GM12878 (cell line): ENCODE results near the gene LMF2.

Source experiments
- ATF7 ChIP-seq: fragments of 450-650 bp; IDR thresholded peaks from 2 replicates; pipeline ENCODE4 v1.6.1; 2016; ENCODE audit warnings: low read depth, mild to moderate bottlenecking
- BHLHE40 ChIP-seq, 2 experiments: fragments of 450-650 bp in 1 of 2; IDR thresholded peaks; 2 replicates each; pipeline ENCODE4 v1.6.1; 2011 to 2017; ENCODE audit warnings: low read depth in 2 of 2, borderline replicate concordance in 1 of 2, improper control_type of control experiment in 1 of 2, low read length in 1 of 2, mild to moderate bottlenecking in 1 of 2
- EZH2 ChIP-seq: IDR thresholded peaks from 2 replicates; pipeline ENCODE4 v1.6.1; 2012; ENCODE audit warnings: low read depth, mild to moderate bottlenecking, control low read depth, inconsistent platforms, low read length, borderline replicate concordance; ENCODE audit not compliant: control insufficient read depth
- JUND ChIP-seq: IDR thresholded peaks from 2 replicates; pipeline ENCODE4 v1.6.1; 2012; ENCODE audit warnings: low read depth, mild to moderate bottlenecking, low read length, improper control_type of control experiment, moderate library complexity
- KDM1A ChIP-seq: fragments of 200-600 bp; sonication (generic); IDR thresholded peaks from 2 replicates; pipeline ENCODE4 v1.6.1; 2016; ENCODE audit warnings: borderline replicate concordance
- STAT1 ChIP-seq: fragments of 450-650 bp; conservative IDR thresholded peaks from 2 replicates; pipeline ENCODE4 v1.6.1; 2014; ENCODE audit warnings: antibody characterized with exemption, mild to moderate bottlenecking
- TARDBP ChIP-seq: IDR thresholded peaks from 2 replicates; pipeline ENCODE4 v1.6.1; 2016; ENCODE audit warnings: borderline replicate concordance
- YY1 ChIP-seq: IDR thresholded peaks from 2 replicates; pipeline ENCODE4 v1.6.1; 2011; ENCODE audit warnings: low read depth, mild to moderate bottlenecking, low read length
- ZNF274 ChIP-seq: IDR thresholded peaks from one replicate; pipeline ENCODE4 v1.8.0; 2011; ENCODE audit not compliant: insufficient read length, insufficient read depth
- TF ChIP-seq, protein P1 (sequence below): IDR thresholded peaks from 2 replicates; pipeline ENCODE4 v1.6.1; 2011; ENCODE audit warnings: low read depth, low read length, improper control_type of control experiment, borderline replicate concordance
- TF ChIP-seq, protein P2 (sequence below), 3 experiments: IDR thresholded peaks in 2 of 3; conservative IDR thresholded peaks in 1 of 3; 2 replicates each; pipeline ENCODE4 v1.5.1; 2011; ENCODE audit warnings: low read depth in 3 of 3, low read length in 3 of 3, mild to moderate bottlenecking in 3 of 3, control low read depth in 2 of 3, moderate library complexity in 2 of 3, inconsistent platforms in 1 of 3, mixed read lengths in 1 of 3; ENCODE audit not compliant: control insufficient read depth in 2 of 3, insufficient read depth in 1 of 3; ENCODE audit errors: extremely low read depth in 1 of 3
- TF ChIP-seq, protein P3 (sequence below): IDR thresholded peaks from 2 replicates; pipeline ENCODE4 v1.6.1; 2011; ENCODE audit warnings: mild to moderate bottlenecking, low read depth, low read length, moderate library complexity; ENCODE audit not compliant: insufficient replicate concordance

DNA sequence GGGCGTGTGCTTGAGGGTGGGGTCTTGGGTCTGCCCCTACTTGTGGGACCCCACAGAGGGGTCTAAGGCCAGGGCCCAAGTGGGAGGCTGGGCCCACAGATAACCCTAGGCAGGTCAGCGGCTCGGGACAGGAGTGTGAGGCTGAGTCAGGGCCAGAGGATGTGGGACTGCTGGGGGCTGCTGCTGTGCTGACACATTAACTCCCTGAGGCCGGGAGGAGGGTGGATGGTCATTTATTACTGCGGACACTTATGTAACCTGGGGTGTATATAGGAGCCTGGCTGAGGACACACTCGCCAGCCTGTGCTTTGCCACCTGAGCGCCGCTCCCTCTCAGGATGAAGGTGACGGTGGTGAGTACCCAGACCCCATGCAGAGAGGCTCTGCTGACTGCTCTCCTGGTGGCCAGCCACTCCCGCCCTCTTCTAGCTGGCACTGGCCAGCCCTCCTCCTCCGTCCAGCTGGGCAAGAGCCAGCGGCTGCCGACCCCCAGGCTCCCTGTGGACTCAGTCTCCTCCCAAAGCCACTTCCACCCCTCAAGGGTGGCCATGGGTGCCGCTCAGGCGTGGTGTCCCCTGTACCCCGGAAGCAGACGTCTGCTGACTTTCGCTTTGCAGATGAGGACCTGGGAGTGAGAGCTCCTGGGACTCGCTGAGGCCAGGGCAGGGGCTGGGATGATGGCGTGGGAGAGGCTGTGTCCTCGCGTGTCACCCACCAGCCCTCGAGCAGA is 20.8 kb downstream of the LMF2 start, which contains the start of gene MIOX:
- TF ChIP-seq EZH2 (no peak), KDM1A (no peak), ZNF274 (no peak), ATF7 (no peak), JUND (no peak), TARDBP (no peak), BHLHE40 (IDR thresholded peaks at IDR 0.05; ENCODE audit: borderline replicate concordance in 1 of 2, low read depth in 2 of 2, low read length in 1 of 2) (no peak), STAT1 (no peak), YY1 (no peak)
- TF ChIP-seq, protein P1, sequence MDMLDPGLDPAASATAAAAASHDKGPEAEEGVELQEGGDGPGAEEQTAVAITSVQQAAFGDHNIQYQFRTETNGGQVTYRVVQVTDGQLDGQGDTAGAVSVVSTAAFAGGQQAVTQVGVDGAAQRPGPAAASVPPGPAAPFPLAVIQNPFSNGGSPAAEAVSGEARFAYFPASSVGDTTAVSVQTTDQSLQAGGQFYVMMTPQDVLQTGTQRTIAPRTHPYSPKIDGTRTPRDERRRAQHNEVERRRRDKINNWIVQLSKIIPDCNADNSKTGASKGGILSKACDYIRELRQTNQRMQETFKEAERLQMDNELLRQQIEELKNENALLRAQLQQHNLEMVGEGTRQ = no peak
- TF ChIP-seq, protein P2, sequence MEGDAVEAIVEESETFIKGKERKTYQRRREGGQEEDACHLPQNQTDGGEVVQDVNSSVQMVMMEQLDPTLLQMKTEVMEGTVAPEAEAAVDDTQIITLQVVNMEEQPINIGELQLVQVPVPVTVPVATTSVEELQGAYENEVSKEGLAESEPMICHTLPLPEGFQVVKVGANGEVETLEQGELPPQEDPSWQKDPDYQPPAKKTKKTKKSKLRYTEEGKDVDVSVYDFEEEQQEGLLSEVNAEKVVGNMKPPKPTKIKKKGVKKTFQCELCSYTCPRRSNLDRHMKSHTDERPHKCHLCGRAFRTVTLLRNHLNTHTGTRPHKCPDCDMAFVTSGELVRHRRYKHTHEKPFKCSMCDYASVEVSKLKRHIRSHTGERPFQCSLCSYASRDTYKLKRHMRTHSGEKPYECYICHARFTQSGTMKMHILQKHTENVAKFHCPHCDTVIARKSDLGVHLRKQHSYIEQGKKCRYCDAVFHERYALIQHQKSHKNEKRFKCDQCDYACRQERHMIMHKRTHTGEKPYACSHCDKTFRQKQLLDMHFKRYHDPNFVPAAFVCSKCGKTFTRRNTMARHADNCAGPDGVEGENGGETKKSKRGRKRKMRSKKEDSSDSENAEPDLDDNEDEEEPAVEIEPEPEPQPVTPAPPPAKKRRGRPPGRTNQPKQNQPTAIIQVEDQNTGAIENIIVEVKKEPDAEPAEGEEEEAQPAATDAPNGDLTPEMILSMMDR (IDR thresholded peaks at IDR 0.05 in 2 of 3, conservative IDR thresholded peaks at IDR 0.05 in 1 of 3; ENCODE audit: control insufficient read depth in 2 of 3, extremely low read depth in 1 of 3, insufficient read depth in 1 of 3, low read depth in 3 of 3, low read length in 3 of 3) = no peak
- TF ChIP-seq, protein P3, sequence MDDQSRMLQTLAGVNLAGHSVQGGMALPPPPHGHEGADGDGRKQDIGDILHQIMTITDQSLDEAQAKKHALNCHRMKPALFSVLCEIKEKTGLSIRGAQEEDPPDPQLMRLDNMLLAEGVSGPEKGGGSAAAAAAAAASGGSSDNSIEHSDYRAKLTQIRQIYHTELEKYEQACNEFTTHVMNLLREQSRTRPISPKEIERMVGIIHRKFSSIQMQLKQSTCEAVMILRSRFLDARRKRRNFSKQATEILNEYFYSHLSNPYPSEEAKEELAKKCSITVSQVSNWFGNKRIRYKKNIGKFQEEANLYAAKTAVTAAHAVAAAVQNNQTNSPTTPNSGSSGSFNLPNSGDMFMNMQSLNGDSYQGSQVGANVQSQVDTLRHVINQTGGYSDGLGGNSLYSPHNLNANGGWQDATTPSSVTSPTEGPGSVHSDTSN = no peak
